HG02588 (cell line): Measurements from ENCODE around the gene MYO5C.
"Not testable (repeated sequence)": the region's sequence is repeated elsewhere in the genome, so short reads cannot be mapped to it uniquely, and the experiment has no call there.

Source experiments
- ATAC-seq: cut with Tn5 transposase; IDR thresholded peaks from one replicate; pipeline ENCODE4 v1.9.1; 2021; ENCODE audit warnings: mild to moderate bottlenecking, moderate library complexity; ENCODE audit not compliant: unreplicated experiment

The MYO5C gene

GRCh38 chr15:52243697-52244555, 51.7 kb downstream of the MYO5C start:
- ATAC-seq: no peak

- no peak for ATAC-seq
Measured at GRCh38 chr15:52243286-52243685, 52.3 kb downstream of the MYO5C start.

GRCh38 chr15:52241489-52241888, 54.1 kb downstream of the MYO5C start:
- no peak for ATAC-seq

- no peak for ATAC-seq
Measured at GRCh38 chr15:52240166-52240565, 55.4 kb downstream of the MYO5C start.

DNA sequence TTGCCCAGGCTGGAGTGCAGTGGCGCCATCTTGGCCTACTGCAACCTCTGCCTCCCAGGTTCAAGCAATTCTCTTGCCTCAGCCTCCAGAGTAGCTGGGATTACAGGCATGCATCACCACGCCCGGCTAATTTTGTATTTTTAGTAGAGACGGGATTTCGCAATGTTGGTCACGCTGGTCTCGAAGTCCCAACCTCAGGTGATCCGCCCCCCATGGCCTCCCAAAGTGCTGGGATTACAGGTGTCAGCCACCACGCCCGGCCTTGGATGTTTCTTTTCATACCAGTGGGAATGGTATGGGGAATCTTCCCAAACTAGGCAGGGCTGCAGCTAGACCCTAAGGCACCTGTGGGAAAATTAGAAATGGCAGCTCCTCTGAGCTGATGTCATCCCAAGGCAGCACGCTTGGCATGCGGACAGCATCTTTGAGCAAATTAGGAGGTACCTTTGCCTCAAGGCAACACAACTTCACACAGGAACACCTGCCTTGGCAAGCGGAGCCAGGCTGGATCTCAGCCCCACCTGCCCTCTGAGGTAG, 56.5 kb downstream of the MYO5C start:
- not testable (repeated sequence) for ATAC-seq

GRCh38 chr15:52238149-52238548, 57.5 kb downstream of the MYO5C start:
- ATAC-seq: no peak

- no peak for ATAC-seq
Measured at GRCh38 chr15:52236013-52236412, 59.6 kb downstream of the MYO5C start.

GRCh38 chr15:52234596-52235541, 60.7 kb downstream of the MYO5C start:
- ATAC-seq: peak; percentile 39

GRCh38 chr15:52233405-52233804, 62.2 kb downstream of the MYO5C start:
- no peak for ATAC-seq

DNA sequence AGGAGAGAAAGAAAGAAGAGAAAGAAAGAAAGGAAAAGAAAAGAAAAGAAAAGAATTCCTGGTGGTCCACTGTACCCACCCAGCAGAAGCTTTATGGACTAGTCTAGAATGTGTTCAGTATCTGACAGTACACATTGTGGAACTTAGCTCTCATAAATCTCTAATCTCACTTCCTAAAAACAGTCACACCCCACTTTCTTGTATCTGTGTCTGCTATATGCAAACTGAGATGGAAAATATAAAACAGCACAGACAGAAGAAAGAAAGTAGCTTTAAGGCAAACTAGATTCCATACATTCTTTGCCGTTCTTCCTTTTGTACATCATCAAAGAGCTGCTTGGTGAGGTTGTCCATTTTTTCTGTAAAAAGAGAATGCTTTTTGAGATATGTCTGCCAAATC, 63.3 kb downstream of the MYO5C start:
- ATAC-seq: peak; percentile 52

GRCh38 chr15:52230073-52230472, 65.5 kb downstream of the MYO5C start:
- ATAC-seq: no peak

DNA sequence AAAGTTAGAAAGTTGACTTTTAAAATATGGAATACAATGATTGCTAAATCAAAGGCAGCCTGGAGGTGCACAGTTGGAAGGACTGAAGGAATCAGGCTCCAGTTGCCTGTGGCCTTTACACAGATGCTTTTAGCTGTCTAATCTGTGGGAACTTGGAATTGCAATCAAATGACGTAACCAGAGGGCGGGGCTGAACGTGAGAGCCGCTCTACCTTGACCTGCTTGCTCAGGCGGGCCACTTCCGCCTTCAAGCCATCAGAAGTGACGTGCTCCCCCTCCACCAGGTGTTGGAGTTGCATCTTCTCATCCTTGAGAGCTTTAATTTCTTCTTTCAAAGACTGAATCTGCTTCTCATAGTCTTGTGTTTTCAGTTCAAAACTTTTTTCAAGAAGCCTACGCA, 66.7 kb downstream of the MYO5C start:
- ATAC-seq: no peak

GRCh38 chr15:52227456-52227855, 68.1 kb downstream of the MYO5C start:
- ATAC-seq: peak; percentile 84

GRCh38 chr15:52225230-52225629, 70.4 kb downstream of the MYO5C start:
- ATAC-seq: no peak

- no peak for ATAC-seq
Measured at GRCh38 chr15:52224211-52224610, 71.4 kb downstream of the MYO5C start.

- ATAC-seq: peak; percentile 57
Measured at GRCh38 chr15:52221730-52222129, 73.9 kb downstream of the MYO5C start.

- ATAC-seq: peak; percentile 25
Measured at GRCh38 chr15:52220937-52221660, 74.5 kb downstream of the MYO5C start.

GRCh38 chr15:52220251-52220650, 75.4 kb downstream of the MYO5C start:
- no peak for ATAC-seq

DNA sequence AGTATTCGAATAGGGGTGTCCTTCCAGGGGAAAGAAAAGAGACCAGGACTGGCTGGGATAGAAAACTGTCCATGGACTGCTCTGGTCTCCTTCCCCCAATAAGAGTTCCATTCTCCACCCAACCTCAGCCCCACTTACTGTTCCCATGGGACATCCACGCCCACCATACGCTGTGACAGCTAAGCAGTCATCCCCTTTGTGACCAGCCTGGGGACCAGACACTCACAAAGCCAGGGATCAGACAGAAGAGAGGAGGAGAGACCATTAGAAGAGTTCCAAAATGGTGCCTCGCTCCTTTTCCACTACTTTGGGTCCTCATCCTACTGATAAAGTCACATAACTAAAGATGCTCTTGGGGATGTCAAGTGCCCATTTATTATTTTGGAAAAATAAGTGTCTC, 76.8 kb downstream of the MYO5C start:
- ATAC-seq: no peak

DNA sequence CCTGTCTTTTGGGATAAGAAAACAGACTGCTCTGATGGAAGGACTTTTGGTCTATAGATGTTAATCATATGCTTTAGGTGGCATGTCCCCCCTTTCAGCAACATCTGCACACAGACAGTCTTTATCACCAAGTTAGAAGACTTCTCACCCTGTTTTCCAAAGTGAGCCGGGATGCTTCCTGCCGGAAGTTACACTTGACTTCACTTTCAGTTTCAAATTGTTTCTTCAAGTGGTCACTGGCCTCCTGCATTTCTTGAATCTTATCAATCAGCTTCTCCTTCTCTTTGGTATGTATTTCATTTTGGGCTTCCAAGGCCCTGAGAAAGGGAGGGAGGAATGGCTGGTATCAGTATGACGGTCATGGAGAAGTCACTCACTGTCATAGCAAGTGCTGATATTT, 77.2 kb downstream of the MYO5C start:
- no peak for ATAC-seq

GRCh38 chr15:52217186-52217585, 78.4 kb downstream of the MYO5C start:
- ATAC-seq: no peak
